NCI-H2029 (cell line): Measurements from ENCODE around the gene R3HDM2.
"Not testable (repeated sequence)": the region's sequence is repeated elsewhere in the genome, so short reads cannot be mapped to it uniquely, and the experiment has no call there.

Experiments
- DNase-seq: peaks from one replicate; lab custom pipeline; 2025; lab: John Stamatoyannopoulos, UW

Gene R3HDM2

DNA sequence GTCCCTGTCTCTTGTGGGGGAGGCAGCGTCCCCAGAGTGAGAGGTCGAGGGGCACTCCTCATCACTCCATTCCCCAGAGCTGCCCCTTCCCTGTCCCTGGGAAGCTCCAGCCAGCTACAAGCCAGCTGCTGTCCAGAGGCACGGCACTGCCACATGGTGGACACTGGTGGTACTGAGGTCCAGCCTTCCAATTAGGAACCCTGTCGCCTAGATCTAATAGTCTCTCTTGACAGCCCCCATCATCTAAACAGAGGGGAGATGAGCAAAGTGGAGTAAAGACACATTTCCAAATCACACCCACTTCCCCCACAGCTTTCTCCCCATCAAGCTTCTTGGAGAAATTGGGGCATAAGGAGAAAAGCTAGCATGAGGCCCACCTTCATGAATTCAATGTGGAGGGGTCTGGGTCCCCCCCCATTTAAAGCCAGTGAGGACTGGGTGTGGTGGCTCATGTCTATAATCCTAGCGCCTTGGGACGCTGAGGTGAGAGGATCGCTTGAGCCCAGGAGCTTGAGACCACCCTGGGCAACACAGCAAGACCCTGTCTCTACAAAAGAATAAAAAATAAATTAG lies 22.2 kb upstream of the R3HDM2 start:
- peak; percentile 45 for DNase-seq

DNA sequence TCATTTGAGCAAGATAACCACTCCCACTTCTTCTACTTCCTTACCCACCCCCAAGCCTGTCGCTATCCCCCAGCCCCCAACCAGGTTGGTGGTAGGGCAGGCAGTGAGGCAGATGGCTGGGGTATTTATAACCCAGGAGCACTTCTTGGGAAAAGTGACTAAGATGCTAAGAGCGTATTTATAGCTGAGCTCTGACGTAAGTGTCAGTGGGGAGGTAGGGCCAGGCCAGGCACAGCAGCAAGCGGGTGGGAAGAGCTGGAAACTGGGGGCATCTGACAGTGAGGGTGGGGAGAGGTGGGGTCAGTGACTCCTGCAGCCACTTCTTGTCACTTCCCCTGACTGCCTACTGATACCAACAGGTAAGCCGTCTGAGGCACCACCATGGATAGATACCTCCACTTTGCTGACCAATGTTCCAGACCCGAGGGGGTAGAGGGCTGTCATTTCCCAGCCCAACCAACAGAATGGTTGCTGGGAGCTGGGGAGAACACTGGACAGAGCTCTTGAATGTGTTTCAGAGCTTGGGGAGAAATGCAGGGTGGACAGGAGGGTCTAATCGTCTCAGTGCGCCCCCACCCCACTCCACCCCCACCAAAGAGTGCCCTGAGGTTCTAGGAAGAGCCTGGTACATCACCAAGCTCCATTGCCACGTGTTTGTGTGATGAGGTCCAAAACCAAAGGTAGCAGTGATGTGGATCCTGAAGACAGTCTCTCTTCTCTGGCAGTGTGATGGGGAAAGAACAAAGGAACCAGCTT lies 21.5 kb upstream of the R3HDM2 start:
- DNase-seq: no peak

GRCh38 chr12:57451233-57451778 lies 20.5 kb upstream of the R3HDM2 start:
- DNase-seq: no peak

- no peak for DNase-seq
Measured at GRCh38 chr12:57450057-57450456, 19.2 kb upstream of the R3HDM2 start.

DNA sequence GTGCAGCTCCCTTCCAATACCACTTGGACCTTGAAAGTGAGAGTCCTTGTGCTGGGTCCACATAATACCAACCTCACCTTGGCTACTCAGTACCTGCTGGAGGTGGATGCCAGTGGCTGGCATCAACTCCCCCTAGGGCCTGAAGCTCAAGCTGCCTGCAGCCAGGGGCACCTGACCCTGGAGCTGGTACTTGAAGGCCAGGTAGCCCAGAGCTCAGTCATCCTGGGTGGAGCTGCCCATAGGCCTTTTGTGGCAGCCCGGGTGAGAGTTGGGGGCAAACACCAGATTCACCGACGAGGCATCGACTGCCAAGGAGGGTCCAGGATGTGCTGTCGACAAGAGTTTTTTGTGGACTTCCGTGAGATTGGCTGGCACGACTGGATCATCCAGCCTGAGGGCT lies 18.5 kb upstream of the R3HDM2 start:
- DNase-seq: no peak

GRCh38 chr12:57448669-57449068 lies 17.8 kb upstream of the R3HDM2 start:
- DNase-seq: no peak

DNA sequence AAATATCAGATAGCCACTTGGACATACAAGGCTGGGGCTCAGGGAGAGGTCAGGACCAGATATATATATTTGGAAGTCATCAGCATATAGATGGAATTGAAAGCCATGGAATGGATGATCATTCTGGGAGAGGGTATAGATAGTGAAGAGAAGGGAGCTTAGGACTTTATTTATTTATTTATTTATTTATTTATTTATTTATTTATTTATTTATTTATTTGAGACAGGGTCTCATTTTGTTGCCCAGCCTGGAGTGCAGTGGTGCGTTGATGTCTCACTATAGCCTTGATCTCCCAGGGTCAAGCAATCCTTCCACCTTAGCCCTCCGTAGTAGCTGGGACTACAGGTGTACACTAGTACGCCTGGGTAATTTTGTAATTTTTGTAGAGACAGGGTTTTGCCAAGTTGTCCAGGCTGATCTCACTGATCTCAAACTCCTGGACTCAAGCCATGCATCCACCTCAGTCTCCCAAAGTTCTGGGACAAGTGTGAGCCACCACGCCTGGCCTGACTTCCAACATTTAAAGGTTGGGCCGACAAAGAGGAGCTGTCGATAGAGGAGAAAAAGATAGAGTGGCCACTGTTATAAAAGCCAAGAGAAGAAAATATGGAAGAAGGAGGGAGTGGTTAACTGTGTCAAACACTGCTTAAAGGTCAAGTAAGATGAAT lies 15.6 kb upstream of the R3HDM2 start:
- DNase-seq: no peak

GRCh38 chr12:57444744-57445143 lies 13.9 kb upstream of the R3HDM2 start:
- no peak for DNase-seq

- not testable (repeated sequence) for DNase-seq
Measured at GRCh38 chr12:57444337-57444736, 13.5 kb upstream of the R3HDM2 start.

- DNase-seq: no peak
Measured at GRCh38 chr12:57441846-57442427, 11.1 kb upstream of the R3HDM2 start.

- not testable (repeated sequence) for DNase-seq
Measured at GRCh38 chr12:57441393-57441792, 10.6 kb upstream of the R3HDM2 start.

GRCh38 chr12:57439762-57440266 lies 9.0 kb upstream of the R3HDM2 start:
- DNase-seq: no peak

- DNase-seq: no peak
Measured at GRCh38 chr12:57438400-57438799, 7.6 kb upstream of the R3HDM2 start.

GRCh38 chr12:57435293-57435692 lies 4.5 kb upstream of the R3HDM2 start:
- no peak for DNase-seq

GRCh38 chr12:57434517-57435223 lies 3.8 kb upstream of the R3HDM2 start, which contains the start of gene INHBC:
Gene INHBC, plus strand, starts transcription at chr12:57434784. Its CDS starts 103 bp downstream, at chr12:57434887.
- no peak for DNase-seq

DNA sequence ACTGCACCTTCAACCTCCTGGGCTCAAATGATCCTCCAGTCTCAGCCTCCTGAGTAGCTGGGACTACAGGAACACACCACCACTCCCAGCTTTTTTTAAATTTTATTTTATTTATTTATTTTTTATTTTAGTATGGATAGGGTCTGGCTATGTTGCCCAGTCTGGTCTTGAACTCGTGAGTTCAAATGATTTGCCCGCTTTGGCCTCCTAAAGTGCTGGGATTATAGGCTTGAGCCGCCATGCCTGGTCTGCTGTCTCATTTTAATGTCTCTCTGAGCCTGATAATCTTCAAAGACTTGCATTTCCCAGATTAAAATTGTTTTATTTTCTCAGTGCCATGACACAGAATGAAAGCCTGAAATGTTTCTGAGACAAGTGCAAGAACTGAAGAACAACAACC lies 2.5 kb upstream of the R3HDM2 start:
- DNase-seq: no peak

- DNase-seq: no peak
Measured at GRCh38 chr12:57431654-57432188, 878 bp upstream of the R3HDM2 start.

GRCh38 chr12:57430112-57430930 lies 522 bp downstream of the R3HDM2 start:
- DNase-seq: peak; percentile 50

DNA sequence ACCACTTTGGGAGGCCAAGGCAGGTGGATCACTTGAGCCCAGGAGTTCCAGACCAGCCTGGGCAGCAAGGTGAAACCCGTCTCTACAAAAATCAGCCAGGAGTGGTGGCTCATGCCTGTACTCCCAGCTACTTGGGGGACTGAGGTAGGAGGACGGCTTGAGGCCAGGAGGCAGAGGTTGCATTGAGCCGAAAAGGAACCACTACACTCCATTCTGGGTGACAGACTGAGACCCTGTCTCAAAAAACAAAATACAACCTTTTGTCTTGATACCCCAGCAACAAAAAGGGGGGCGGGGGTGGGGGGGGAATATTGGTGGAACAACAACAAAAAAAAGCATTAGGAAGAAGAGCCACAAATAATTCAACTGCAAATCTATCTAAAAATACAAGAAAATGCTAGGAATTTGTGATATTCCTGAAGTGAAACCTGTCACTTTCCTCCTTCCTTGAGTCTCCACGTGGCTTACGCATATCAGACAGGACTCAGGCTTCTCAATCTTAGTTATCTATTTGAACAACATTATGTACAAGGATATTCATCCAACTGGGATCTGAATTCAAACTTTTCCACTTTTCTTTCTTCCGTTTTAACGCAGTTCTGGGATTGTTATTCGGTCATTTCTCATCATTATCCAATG lies 1.3 kb downstream of the R3HDM2 start:
- no peak for DNase-seq

DNA sequence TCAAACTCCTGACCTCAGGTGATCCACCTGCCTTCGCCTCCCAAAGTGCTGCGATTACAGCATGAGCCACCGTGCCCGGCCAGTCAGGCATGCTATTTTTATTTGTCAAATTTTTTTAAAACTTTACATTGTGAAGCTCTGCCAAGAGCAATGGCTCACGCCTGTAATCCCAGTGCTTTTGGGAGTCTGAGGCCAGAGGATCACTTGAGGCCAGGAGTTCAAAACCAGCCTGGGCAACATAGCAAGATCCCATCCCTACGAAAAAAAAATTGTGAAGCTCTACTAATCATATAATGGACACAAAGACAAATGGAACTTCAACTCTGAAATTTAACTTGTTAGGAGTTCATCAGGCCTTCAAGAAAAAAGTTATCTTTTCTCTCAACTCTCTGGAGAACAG lies 1.9 kb downstream of the R3HDM2 start:
- DNase-seq: no peak
